Glutamatergic neuron (in vitro differentiated cells): ENCODE data around the gene DUSP10. TPM values are rescaled to one million over a fixed set of nuclear protein-coding genes. Genes with fewer than 3 reads are reported as not detected.

Experiments
- DNase-seq: peaks from one replicate; pipeline ENCODE4 v3.0.0; 2022
- H3K27ac Mint-ChIP-seq: one replicate; pipeline ENCODE4 v1.8.0; 2020; ENCODE audit warnings: mild to moderate bottlenecking, mixed read lengths, inconsistent platforms; ENCODE audit not compliant: unreplicated experiment
- H3K27me3 Mint-ChIP-seq: one replicate; pipeline ENCODE4 v1.8.0; 2020; ENCODE audit warnings: mild to moderate bottlenecking, moderate library complexity, mixed read lengths, inconsistent platforms; ENCODE audit not compliant: unreplicated experiment
- H3K36me3 Mint-ChIP-seq: one replicate; pipeline ENCODE4 v1.8.0; 2020; ENCODE audit warnings: mild to moderate bottlenecking, mixed read lengths, inconsistent platforms; ENCODE audit not compliant: unreplicated experiment
- H3K4me1 Mint-ChIP-seq: one replicate; pipeline ENCODE4 v1.8.0; 2020; ENCODE audit warnings: mild to moderate bottlenecking, low read depth, mixed read lengths, inconsistent platforms; ENCODE audit not compliant: unreplicated experiment
- H3K4me3 Mint-ChIP-seq: one replicate; pipeline ENCODE4 v1.8.0; 2020; ENCODE audit warnings: mild to moderate bottlenecking, mixed read lengths, inconsistent platforms; ENCODE audit not compliant: unreplicated experiment
- H3K9me3 Mint-ChIP-seq: one replicate; pipeline ENCODE4 v1.8.0; 2020; ENCODE audit warnings: mild to moderate bottlenecking, moderate library complexity, mixed read lengths, inconsistent platforms; ENCODE audit not compliant: unreplicated experiment
- total RNA-seq: library from RNA; stranded (reverse); fragmentation: NEBNext Ultra II Directional; extraction: Animal tissue kit (Norgen Biotek cat#: 25700); gene quantifications from one replicate; pipeline ENCODE4 v1.2.1, GENCODE V29; 2021; ENCODE audit not compliant: unreplicated experiment
- TF ChIP-seq, protein P1 (sequence below): fragments of 200-600 bp; sonication (generic); IDR thresholded peaks from one replicate; pipeline ENCODE4 v1.5.0; 2021; ENCODE audit not compliant: partially characterized antibody, unreplicated experiment

DUSP10 gene
- total RNA-seq, 1 donor from 2014 or later: 21.5 TPM

GRCh38 chr1:221768444-221769066 lies 26.7 kb upstream of the DUSP10 start:
- TF ChIP-seq, protein P1, sequence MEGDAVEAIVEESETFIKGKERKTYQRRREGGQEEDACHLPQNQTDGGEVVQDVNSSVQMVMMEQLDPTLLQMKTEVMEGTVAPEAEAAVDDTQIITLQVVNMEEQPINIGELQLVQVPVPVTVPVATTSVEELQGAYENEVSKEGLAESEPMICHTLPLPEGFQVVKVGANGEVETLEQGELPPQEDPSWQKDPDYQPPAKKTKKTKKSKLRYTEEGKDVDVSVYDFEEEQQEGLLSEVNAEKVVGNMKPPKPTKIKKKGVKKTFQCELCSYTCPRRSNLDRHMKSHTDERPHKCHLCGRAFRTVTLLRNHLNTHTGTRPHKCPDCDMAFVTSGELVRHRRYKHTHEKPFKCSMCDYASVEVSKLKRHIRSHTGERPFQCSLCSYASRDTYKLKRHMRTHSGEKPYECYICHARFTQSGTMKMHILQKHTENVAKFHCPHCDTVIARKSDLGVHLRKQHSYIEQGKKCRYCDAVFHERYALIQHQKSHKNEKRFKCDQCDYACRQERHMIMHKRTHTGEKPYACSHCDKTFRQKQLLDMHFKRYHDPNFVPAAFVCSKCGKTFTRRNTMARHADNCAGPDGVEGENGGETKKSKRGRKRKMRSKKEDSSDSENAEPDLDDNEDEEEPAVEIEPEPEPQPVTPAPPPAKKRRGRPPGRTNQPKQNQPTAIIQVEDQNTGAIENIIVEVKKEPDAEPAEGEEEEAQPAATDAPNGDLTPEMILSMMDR: no peak
- H3K9me3 Mint-ChIP-seq: no peaks in the 10 kb centered on the region
- no peaks in the 10 kb centered on the region for H3K36me3 Mint-ChIP-seq
- no peaks in the 10 kb centered on the region for H3K4me1 Mint-ChIP-seq
- H3K27ac Mint-ChIP-seq: no peak overlapping the region
- peaks cover 2% of the 10 kb centered on the region for H3K27me3 Mint-ChIP-seq
- no peak for DNase-seq
- no peak overlapping the region for H3K4me3 Mint-ChIP-seq

DNA sequence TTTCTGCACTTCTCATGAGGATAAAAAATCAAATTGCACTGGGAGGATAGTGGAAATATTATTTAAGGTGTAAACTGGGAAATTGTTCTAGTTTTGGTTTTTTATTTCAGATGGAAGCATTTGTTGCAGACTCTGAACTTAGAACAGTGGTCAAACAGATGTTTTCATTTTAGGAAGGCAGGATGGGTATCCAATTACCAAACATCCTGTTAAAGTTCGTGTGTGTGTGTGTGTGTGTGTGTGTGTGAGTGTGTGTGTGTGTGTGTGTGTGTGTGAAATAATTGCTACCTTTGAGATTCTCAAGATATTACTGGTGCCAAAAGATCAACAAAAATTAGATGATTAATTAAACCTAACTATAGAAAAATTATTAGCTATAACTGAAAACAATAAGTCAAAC lies 24.3 kb upstream of the DUSP10 start:
- Mint-ChIP-seq H3K4me1 (no peaks in the 10 kb centered on the region), H3K27ac (no peak overlapping the region), H3K27me3 (peaks cover 2% of the 10 kb centered on the region), H3K36me3 (no peaks in the 10 kb centered on the region), H3K9me3 (no peaks in the 10 kb centered on the region), H3K4me3 (no peak overlapping the region)
- DNase-seq: no peak
- TF ChIP-seq, protein P1: no peak

- Mint-ChIP-seq H3K27me3 (peaks cover 2% of the 10 kb centered on the region), H3K36me3 (no peaks in the 10 kb centered on the region), H3K4me1 (no peaks in the 10 kb centered on the region), H3K27ac (no peak overlapping the region), H3K4me3 (no peak overlapping the region), H3K9me3 (no peaks in the 10 kb centered on the region)
- no peak for DNase-seq
- TF ChIP-seq, protein P1: no peak
Observed at GRCh38 chr1:221765527-221765926, 23.6 kb upstream of the DUSP10 start.

- no peak overlapping the region for H3K27ac Mint-ChIP-seq
- no peaks in the 10 kb centered on the region for H3K36me3 Mint-ChIP-seq
- no peaks in the 10 kb centered on the region for H3K4me1 Mint-ChIP-seq
- TF ChIP-seq, protein P1: no peak
- peaks cover 2% of the 10 kb centered on the region for H3K27me3 Mint-ChIP-seq
- no peak overlapping the region for H3K4me3 Mint-ChIP-seq
- no peak for DNase-seq
- no peaks in the 10 kb centered on the region for H3K9me3 Mint-ChIP-seq
Observed at GRCh38 chr1:221762121-221762520, 20.2 kb upstream of the DUSP10 start.

- H3K9me3 Mint-ChIP-seq: no peaks in the 10 kb centered on the region
- TF ChIP-seq, protein P1: no peak
- no peaks in the 10 kb centered on the region for H3K36me3 Mint-ChIP-seq
- H3K4me3 Mint-ChIP-seq: no peak overlapping the region
- DNase-seq: no peak
- H3K4me1 Mint-ChIP-seq: no peaks in the 10 kb centered on the region
- H3K27me3 Mint-ChIP-seq: peaks cover 2% of the 10 kb centered on the region
- no peak overlapping the region for H3K27ac Mint-ChIP-seq
Observed at GRCh38 chr1:221761354-221762002, 19.6 kb upstream of the DUSP10 start.
